ENCODE data around the gene SYCP1.
"Not testable (repeated sequence)": the region's sequence is repeated elsewhere in the genome, so short reads cannot be mapped to it uniquely, and the experiment has no call there.

Gene SYCP1

DNA sequence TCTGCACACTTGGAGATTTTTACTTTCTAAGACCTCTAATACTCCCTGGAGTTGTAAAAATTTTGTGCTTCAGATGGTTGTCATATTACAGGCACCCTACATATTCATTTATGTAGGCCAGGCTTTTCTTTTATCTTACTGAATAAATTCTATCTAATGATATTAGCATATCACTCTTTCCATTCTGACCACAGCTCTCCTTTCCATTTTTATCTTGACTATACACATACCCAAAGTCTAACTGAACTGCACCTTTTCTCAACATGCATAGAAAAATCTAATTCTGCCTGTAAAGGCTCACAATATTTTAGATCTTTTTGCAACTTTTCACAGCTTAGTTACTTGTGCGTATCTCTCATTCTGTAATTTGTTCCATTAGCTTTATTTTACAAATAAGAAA lies 122.2 kb downstream of the SYCP1 start:
- DNase-seq, result no peak

DNA sequence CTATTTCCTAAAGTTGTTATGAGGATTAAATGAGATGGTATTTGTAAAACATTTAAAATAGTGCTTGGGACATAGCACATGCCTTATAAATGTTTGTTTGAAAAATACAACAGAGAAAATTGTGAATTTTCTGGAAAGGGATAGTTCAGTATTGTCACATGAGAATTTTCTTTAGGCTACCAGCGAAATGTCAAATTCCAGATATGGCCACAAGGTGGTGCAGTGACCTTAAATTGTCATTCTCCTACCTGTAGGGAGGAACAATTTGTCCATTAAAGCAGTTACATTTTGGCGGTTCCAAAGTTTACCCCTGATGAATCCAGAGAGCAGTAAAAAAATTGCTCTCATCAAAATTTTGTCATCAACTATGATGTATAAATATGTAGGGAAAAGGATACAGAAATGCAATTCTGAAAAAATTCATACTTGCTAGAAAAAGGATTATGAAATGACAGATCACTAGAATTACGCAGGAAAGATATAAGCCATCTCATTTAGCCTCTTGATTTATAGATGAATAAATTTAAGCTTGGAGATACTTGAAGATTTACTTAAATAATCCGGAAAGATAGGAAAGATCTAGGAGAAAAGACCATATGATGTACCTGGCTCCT lies 124.7 kb downstream of the SYCP1 start:
- DNase-seq, result no peak

DNA sequence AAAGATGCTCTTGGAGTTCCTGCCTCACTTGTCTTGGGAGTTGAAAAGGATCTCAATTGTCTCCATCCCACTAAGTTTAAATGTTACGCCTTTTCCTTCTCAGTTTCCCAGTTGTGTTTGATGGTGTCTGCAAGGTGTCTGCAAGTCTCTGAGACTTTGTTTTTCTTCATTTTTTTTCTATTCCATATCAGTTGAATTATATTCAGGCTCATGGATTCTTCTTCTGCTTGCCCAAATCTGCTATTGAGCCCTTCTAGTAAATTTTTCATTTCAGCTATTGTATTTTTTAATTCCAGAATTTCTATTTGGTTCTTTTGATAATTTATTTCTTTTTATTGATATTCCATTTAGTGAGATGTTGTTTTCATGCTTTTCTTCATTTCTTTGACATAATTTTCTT lies 127.6 kb downstream of the SYCP1 start:
- no peak for DNase-seq

DNA sequence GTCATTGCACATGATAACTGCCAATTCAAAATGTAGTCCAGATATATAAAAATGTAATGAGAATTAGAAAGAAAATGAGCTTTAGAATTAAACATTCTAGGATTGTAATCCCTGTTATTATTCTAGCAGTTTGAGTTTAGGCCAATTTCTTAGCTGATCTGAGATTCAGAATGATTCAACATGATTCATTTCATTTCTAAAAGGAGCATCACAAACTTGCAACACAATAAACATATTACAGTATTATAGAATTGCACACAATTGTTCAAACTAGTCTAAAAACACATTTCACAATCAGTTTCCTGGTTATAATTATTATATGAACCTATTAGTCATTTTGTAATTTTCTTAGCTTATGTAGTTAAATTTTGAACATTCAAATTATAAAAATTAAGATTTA lies 131.6 kb downstream of the SYCP1 start:
- no peak for DNase-seq

GRCh38 chr1:114988095-114988494 lies 133.4 kb downstream of the SYCP1 start:
- no peak for DNase-seq

GRCh38 chr1:114997510-114998289 lies 143.0 kb downstream of the SYCP1 start:
- no peak for DNase-seq

- DNase-seq, result no peak
These were observed 151.5 kb downstream of the SYCP1 start for GRCh38 chr1:115006191-115006590.

DNA sequence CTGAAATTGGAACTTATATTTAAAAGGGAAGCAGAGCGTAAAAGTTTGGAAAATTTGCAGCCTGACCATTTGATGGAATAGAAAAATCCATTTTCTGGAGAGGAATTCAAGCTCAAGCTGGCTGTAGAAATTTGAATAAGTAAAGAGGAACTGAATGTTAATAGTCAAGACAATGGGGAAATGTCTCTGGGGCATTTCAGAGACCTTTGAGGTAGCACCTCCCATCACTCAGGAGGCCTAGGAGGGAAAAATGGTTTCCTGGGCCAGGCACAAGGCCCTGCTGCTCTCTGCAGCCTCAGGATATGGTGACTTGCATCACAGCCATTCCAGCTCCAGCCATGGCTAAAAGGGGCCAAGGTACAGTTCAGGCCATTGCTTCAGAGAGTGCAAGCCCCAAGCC lies 157.3 kb downstream of the SYCP1 start:
- no peak for DNase-seq

- no peak for DNase-seq
These were observed 157.8 kb downstream of the SYCP1 start for GRCh38 chr1:115012434-115012833.

DNA sequence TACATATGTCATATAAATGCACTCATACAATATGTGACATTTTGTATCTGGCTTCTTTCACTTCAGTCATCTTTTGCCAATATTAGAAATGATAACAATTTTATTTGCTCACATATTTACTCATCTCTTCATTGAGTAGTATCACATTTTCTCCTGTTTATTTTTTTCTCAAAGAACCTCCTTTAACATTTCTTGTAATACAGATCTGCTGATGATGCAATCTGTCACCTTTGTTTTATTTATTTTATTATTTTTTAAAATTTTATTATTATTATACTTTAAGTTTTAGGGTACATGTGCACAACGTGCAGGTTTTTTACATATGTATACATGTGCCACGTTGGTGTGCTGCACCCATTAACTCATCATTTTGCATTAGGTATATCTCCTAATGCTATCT lies 159.1 kb downstream of the SYCP1 start:
- DNase-seq, result no peak

DNA sequence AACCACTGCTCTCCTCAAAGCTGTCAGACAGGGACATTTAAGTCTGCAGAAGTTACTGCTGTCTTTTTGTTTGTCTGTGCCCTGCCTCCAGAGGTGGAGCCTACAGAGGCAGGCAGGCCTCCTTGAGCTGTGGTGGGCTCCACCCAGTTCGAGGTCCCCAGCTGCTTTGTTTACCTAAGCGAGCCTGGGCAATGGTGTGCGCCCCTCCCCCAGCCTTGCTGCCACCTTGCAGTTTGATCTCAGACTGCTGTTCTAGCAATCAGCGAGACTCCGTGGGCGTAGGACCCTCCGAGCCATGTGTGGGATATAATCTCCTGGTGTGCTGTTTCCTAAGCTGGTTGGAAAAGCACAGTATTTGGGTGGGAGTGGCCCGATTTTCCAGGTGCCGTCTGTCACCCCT lies 164.9 kb downstream of the SYCP1 start:
- not testable (repeated sequence) for DNase-seq

- DNase-seq, result no peak
These were observed 166.5 kb downstream of the SYCP1 start for GRCh38 chr1:115021145-115021544.

GRCh38 chr1:115023593-115023992 lies 168.9 kb downstream of the SYCP1 start:
- no peak for DNase-seq

DNA sequence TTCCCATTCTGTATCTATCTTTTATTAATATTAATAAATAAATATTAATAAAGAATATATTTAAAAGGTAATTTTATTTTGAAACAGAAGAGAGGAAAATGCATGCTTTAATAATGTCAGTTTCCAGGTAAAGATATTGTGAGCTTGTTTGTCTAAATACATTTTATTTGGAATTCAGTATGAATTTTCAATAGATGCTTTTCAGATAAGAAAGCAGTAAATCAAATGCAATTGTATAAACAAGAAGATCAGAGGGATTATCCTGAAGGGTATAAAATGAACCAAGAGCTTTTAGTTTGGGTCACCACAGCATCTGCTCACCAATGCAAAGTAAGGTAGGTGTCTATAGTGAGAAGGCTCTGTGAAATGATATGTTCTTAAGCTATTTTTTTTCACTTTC lies 174.9 kb downstream of the SYCP1 start, which contains the start of gene TSHB:
TSS of gene TSHB (plus strand) at position 301 of the 400 bp plus-strand sequence. CDS start 3,537 bp downstream, outside the sequence.
- no peak for DNase-seq

DNA sequence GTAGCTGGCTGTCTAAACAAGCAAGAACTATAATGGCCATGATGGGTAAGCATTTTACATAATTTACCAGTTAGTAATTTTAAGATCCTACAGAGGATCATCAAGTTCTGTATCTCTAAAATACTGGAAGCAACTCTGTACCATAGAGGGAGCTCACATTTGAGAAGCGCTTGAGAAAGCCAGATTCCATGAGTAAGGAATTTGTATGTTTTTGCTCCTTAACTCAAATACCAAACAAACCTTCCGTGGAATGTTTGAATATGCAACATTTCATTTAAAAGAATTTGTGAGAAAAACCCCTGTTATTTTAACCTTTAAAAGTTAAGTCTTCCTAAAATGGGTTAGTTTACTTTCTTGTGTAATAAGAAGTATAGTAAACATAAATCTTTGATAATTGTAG lies 176.9 kb downstream of the SYCP1 start:
- DNase-seq, result no peak

GRCh38 chr1:115035652-115036051 lies 181.0 kb downstream of the SYCP1 start:
- no peak for DNase-seq

GRCh38 chr1:115036814-115037507 lies 182.3 kb downstream of the SYCP1 start:
- DNase-seq, result no peak

DNA sequence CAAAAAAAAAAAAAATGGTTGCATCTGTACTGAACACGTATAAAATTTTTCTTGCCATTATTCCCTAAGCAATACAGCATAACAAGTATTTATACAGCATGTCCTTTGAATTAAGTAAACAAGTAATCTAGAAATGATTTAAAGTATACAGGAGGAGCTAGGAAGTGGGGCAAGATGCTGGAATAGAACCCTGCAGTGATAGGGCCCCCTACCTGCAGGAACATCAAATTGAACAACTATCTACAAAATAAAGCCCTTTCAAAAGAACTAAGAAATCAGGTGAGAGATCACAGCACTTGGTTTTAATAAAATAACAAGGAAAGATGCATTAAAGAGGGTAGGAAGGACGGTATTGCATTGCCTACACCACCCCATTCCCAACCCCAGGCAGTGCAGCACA lies 185.8 kb downstream of the SYCP1 start:
- no peak for DNase-seq

GRCh38 chr1:115041654-115042053 lies 187.0 kb downstream of the SYCP1 start:
- DNase-seq, result no peak
